ENCODE measurements around the gene CDHR2.

The CDHR2 gene

DNA sequence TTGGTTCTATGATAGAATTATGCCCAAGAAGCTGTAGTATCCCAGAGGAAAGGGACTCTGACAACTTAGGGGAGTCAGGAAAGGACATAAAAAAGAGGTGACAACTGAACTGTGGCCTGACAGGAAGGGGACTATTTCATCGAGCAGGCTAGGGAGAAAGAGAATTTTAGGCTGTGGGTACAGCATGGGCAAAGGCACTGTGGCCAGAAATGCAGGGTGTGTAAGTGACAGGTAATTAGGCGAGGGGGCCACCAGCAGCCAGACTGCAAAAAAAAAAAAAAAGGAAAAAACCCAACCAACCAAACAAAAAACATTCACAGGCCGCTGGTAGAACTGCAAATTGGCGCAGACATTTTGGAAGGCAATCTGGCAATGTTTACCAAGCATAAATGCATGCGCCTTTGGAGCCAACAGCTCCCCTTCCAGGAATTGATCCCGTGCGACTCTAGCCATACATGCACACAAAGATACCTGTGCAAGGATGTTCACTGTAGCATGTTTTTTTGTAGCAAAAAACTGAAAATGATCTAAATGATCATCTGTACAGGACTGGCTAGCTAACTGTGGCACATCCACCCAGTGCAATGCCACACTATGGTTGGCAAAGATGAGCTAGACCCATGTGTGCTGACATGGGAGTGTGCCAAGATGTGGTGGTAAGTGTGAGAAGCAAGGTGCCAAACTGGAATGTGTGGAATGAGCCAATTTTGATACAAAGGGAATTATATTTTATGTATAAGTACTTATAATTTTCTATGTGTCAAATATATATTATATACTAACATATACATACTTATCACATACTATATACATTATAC is 82.5 kb downstream of the CDHR2 start:
- ChIA-PET CTCF (interaction anchor here (0.6 to 1.0 kb wide), 5 partner anchors 20 to 441 kb away, joined by 3 to 4 read pairs (median 3); no protein-coding TSS in a partner anchor), POLR2A (ENCODE audit: low non-redundant PET) (no interaction called here)
- TF ChIP-seq, protein P1, sequence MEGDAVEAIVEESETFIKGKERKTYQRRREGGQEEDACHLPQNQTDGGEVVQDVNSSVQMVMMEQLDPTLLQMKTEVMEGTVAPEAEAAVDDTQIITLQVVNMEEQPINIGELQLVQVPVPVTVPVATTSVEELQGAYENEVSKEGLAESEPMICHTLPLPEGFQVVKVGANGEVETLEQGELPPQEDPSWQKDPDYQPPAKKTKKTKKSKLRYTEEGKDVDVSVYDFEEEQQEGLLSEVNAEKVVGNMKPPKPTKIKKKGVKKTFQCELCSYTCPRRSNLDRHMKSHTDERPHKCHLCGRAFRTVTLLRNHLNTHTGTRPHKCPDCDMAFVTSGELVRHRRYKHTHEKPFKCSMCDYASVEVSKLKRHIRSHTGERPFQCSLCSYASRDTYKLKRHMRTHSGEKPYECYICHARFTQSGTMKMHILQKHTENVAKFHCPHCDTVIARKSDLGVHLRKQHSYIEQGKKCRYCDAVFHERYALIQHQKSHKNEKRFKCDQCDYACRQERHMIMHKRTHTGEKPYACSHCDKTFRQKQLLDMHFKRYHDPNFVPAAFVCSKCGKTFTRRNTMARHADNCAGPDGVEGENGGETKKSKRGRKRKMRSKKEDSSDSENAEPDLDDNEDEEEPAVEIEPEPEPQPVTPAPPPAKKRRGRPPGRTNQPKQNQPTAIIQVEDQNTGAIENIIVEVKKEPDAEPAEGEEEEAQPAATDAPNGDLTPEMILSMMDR (conservative IDR thresholded peaks at IDR 0.05; ENCODE audit: low read depth) = no peak
- H3K27ac ChIP-seq = no peak overlapping the region
- DNase-seq (ENCODE audit: low spot score) = no peak

DNA sequence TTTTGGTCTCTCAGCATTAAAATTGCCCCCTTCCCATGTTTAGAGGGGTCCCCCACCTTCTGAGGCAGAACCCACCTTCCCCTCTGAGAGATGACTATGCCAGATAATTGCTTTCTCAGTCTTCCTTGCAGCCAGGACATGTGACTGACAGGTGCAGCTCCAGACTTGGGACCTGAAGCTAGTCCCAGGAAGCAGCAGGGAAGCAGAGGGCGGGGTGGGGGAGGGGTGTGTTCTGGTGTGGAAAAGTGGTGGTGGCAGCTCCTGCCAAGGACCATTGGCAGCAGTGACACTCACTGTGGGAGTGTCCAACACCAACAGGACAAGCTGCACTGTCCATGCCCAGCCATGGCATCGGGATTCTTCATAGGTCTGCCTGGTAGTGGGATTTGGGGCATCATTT is 83.6 kb downstream of the CDHR2 start:
- ChIA-PET POLR2A (ENCODE audit: low non-redundant PET) (no interaction called here), CTCF (interaction anchor here (0.6 to 0.7 kb wide), 3 partner anchors 28 to 225 kb away, joined by 3 to 4 read pairs (median 3); no protein-coding TSS in a partner anchor)
- TF ChIP-seq, protein P1 (conservative IDR thresholded peaks at IDR 0.05; ENCODE audit: low read depth) = no peak
- DNase-seq (ENCODE audit: low spot score) = no peak
- H3K27ac ChIP-seq = no peak overlapping the region

DNA sequence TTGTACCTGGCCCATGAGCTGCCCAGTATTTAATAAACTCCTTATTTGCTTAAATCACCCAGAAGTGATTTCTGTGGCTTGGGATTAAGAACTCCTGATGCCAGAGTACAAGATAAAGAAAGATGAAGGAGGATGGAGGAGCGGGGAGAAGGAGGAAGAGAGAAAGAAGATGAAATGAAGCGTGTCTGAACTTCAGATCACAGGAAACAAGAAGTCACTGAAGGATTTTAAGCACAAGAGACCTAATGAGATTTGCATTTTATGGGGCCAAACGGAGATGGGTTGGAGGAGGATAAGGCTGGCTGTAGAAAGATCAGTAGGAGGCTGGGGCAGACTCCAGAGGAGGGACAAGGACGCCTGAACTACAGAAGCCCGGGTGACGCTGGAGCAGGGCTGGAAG is 84.5 kb downstream of the CDHR2 start:
- POLR2A ChIA-PET (ENCODE audit: low non-redundant PET) = interaction anchor here (0.9 kb wide), 1 partner anchor 98 kb away, joined by 3 read pairs; no protein-coding TSS in a partner anchor
- H3K27ac ChIP-seq = no peak overlapping the region

DNA sequence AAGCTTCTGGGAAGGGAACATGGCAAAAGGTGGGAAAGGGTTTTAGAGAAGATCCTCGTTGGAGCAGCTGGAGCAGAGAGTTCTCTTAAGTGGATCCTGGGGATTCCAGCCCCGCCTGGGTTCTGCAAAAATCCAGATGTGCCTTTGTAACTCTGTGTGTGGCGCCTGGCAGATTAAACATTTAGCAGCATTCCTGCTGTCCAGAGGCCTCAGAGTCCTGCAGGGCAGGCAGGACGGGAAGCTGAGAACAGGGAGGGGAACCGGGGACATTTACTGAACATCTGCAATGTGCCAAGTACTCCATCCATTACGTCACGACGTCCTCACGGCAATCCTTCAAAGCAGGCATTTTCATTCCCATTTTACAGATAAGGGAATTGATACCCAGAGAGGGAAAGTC is 87.3 kb downstream of the CDHR2 start:
- CTCF ChIA-PET = no interaction called here

More for the DNA sequence above, 84.5 kb downstream of the CDHR2 start:
- no peak for DNase-seq (ENCODE audit: low spot score)
- TF ChIP-seq, protein P1 (conservative IDR thresholded peaks at IDR 0.05; ENCODE audit: low read depth) = no peak
- CTCF ChIA-PET = interaction anchor here (0.6 to 0.9 kb wide), 3 partner anchors 13 to 443 kb away, joined by 3 to 4 read pairs (median 3); no protein-coding TSS in a partner anchor

DNA sequence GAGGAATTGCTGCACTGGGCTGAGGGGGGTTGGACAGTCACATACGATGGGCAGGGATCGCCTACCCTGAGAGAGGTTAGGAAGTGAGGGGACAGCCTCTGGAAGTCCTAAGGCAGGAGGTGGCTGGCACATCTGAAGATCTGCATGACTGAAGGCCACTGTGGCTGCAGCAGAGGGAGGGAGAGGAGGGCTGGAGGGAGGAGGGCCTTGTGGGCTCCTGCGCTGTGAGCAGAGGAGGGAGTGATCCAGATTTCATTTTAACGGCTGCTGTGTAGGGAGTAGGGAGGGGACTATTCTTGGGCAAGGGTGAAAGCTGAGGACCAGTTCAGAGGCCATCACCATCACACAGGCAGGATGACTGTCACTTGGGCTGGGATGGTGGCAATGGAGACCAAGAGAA is 88.4 kb downstream of the CDHR2 start:
- CTCF ChIA-PET = no interaction called here
- no peak overlapping the region for H3K27ac ChIP-seq
- TF ChIP-seq, protein P1 (conservative IDR thresholded peaks at IDR 0.05; ENCODE audit: low read depth) = no peak
- POLR2A ChIA-PET (ENCODE audit: low non-redundant PET) = no interaction called here
- no peak for DNase-seq (ENCODE audit: low spot score)

More for the DNA sequence above, 87.3 kb downstream of the CDHR2 start:
- H3K27ac ChIP-seq = no peak overlapping the region
- POLR2A ChIA-PET (ENCODE audit: low non-redundant PET) = no interaction called here
- no peak for DNase-seq (ENCODE audit: low spot score)
- TF ChIP-seq, protein P1 (conservative IDR thresholded peaks at IDR 0.05; ENCODE audit: low read depth) = no peak

DNA sequence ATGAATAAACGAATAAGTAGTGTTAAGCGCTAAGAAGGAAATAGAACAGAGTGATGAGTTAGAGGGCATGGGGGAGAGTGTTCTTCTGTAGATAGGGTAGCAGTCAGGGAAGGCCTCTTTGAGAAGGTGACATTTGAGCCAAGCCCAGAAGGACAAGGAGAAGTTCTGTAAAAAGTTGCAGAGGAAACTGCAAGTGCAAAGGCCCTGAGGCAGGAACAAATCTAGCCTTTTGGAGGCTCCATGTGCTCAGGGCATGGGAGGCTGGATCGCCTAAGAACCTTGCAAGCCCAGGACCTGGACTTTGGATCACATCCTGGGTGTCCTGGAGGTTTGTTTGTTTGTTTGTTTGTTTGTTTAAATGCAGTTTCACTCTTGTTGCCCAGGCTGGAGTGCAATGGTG is 89.3 kb downstream of the CDHR2 start:
- TF ChIP-seq, protein P1 (conservative IDR thresholded peaks at IDR 0.05; ENCODE audit: low read depth) = no peak
- POLR2A ChIA-PET (ENCODE audit: low non-redundant PET) = no interaction called here
- CTCF ChIA-PET = interaction anchor here (0.6 kb wide), 1 partner anchor 22 kb away, joined by 5 read pairs; no protein-coding TSS in a partner anchor
- DNase-seq (ENCODE audit: low spot score) = no peak
- H3K27ac ChIP-seq = no peak overlapping the region

All from RWPE1 (cell line).